Activated T-cell treated with anti-CD3 and anti-CD28 coated beads, Interleukin-2, amount 50 U/mL, for 1 hour (primary cell): ENCODE results near the gene PKD1L1.

Experiments
- DNase-seq: peaks from one replicate; pipeline ENCODE4 v3.0.0-alpha.2; 2020

The PKD1L1 gene

GRCh38 chr7:47867286-47867685 lies 81.0 kb downstream of the PKD1L1 start:
- DNase-seq, result no peak

- no peak for DNase-seq
Observed at GRCh38 chr7:47866120-47866519, 82.1 kb downstream of the PKD1L1 start.

GRCh38 chr7:47852330-47853245 lies 95.7 kb downstream of the PKD1L1 start:
- no peak for DNase-seq

- no peak for DNase-seq
Observed at GRCh38 chr7:47847207-47847606, 101.1 kb downstream of the PKD1L1 start.

GRCh38 chr7:47846138-47846836 lies 102.0 kb downstream of the PKD1L1 start:
- DNase-seq, result no peak

- DNase-seq, result no peak
Observed at GRCh38 chr7:47844311-47844710, 104.0 kb downstream of the PKD1L1 start.

GRCh38 chr7:47843291-47843690 lies 105.0 kb downstream of the PKD1L1 start:
- no peak for DNase-seq

GRCh38 chr7:47839381-47839780 lies 108.9 kb downstream of the PKD1L1 start:
- DNase-seq, result no peak

GRCh38 chr7:47837826-47838225 lies 110.4 kb downstream of the PKD1L1 start:
- no peak for DNase-seq

GRCh38 chr7:47836503-47837202 lies 111.6 kb downstream of the PKD1L1 start:
- DNase-seq, result no peak

GRCh38 chr7:47836080-47836479 lies 112.2 kb downstream of the PKD1L1 start:
- no peak for DNase-seq

GRCh38 chr7:47833211-47833610 lies 115.1 kb downstream of the PKD1L1 start:
- no peak for DNase-seq

- DNase-seq, result no peak
Observed at GRCh38 chr7:47832105-47832715, 116.1 kb downstream of the PKD1L1 start.

GRCh38 chr7:47830015-47830414 lies 118.3 kb downstream of the PKD1L1 start:
- no peak for DNase-seq

- DNase-seq, result no peak
Observed at GRCh38 chr7:47827871-47828270, 120.4 kb downstream of the PKD1L1 start.

- no peak for DNase-seq
Observed at GRCh38 chr7:47827351-47827756, 120.9 kb downstream of the PKD1L1 start.

GRCh38 chr7:47826754-47827153 lies 121.5 kb downstream of the PKD1L1 start:
- DNase-seq, result no peak

- DNase-seq, result no peak
Observed at GRCh38 chr7:47819607-47819920, 128.7 kb downstream of the PKD1L1 start.

GRCh38 chr7:47818796-47819606 lies 129.3 kb downstream of the PKD1L1 start:
- no peak for DNase-seq

GRCh38 chr7:47817917-47818316 lies 130.3 kb downstream of the PKD1L1 start:
- no peak for DNase-seq

GRCh38 chr7:47816647-47817046 lies 131.6 kb downstream of the PKD1L1 start:
- no peak for DNase-seq

GRCh38 chr7:47815867-47816266 lies 132.4 kb downstream of the PKD1L1 start:
- no peak for DNase-seq
